Aorta (tissue), 5 donors: ENCODE data around the gene MEGF11. TPM values are rescaled to one million over a fixed set of nuclear protein-coding genes. Genes with fewer than 3 reads are reported as not detected.

Experiments
- ATAC-seq: fragments of 200-7000 bp; cut with Tn5 transposase; one replicate; pipeline ENCODE4 v1.9.1; 2022; ENCODE audit warnings: moderate library complexity; ENCODE audit not compliant: low FRiP score
- DNase-seq, 2 donors: peaks; one replicate each; pipeline ENCODE4 v3.0.0-alpha.2; 2020
- H3K27ac ChIP-seq, 2 donors: one replicate each; pipeline ENCODE4 v1.5.1; 2013; ENCODE audit warnings: low read length in 2 of 2, mild to moderate bottlenecking in 2 of 2, moderate library complexity in 2 of 2, control low read depth in 1 of 2, inconsistent platforms in 1 of 2, low read depth in 1 of 2
- H3K27me3 ChIP-seq, 2 donors: one replicate each; pipeline ENCODE4 v1.6.1; 2013; ENCODE audit warnings: control low read depth in 1 of 2, low read length in 1 of 2, mild to moderate bottlenecking in 1 of 2, moderate library complexity in 1 of 2; ENCODE audit not compliant: insufficient read depth in 2 of 2, control insufficient read depth in 1 of 2
- H3K36me3 ChIP-seq, 2 donors: one replicate each; pipeline ENCODE4 v1.6.1; 2013; ENCODE audit warnings: control low read depth in 1 of 2, low read length in 1 of 2, mild to moderate bottlenecking in 1 of 2; ENCODE audit not compliant: insufficient read depth in 2 of 2, control insufficient read depth in 1 of 2
- H3K4me1 ChIP-seq, 2 donors: one replicate each; pipeline ENCODE4 v1.6.1; 2013; ENCODE audit warnings: low read length in 2 of 2, control low read depth in 1 of 2, mild to moderate bottlenecking in 1 of 2, moderate library complexity in 1 of 2; ENCODE audit not compliant: insufficient read depth in 2 of 2, control insufficient read depth in 1 of 2
- H3K4me3 ChIP-seq, 2 donors: one replicate each; pipeline ENCODE4 v1.5.1; 2013; ENCODE audit warnings: low read length in 2 of 2, control low read depth in 1 of 2, mild to moderate bottlenecking in 1 of 2
- H3K9me3 ChIP-seq: one replicate; pipeline ENCODE4 v1.6.1; 2013; ENCODE audit warnings: mild to moderate bottlenecking, low read length; ENCODE audit not compliant: control insufficient read depth
- WGBS, 2 donors: extraction: QIAGEN DNeasy Blood & Tissue Kit; methylation state at CpG; one replicate each; pipeline ENCODE4 v1.1.7; 2013; 5-methylcytosine and 5-hydroxymethylcytosine counted together
- intact Hi-C, 2 donors: fragments of 100-400 bp; cut with DNase I; formaldehyde crosslinking; loops; one replicate each; pipeline versions ENCODE4 v1.14.2 to v1.15.0; 2022
- polyA plus RNA-seq, 2 donors: library from polyadenylated mRNA; stranded (reverse); fragments of 200-250 nt; gene quantifications; one replicate each; pipeline ENCODE4 v1.2.3, GENCODE V29; 2013
- total RNA-seq, 2 donors: library from RNA; stranded (reverse); fragmentation: NEBNext Ultra II Directional; extraction: Animal tissue kit (Norgen Biotek cat#: 25700); gene quantifications; one replicate each; pipeline ENCODE4 v1.2.1, GENCODE V29; 2021
- donor health status: healthy with polysubstance abuse.
- donor health status: Bipolar disorder and iron deficiency.
- donor health status: DM: no; HTN: no; CAD: no.
- donor health status: DM: no; HTN: no; CAD: no.
- donor health status: DM: yes; HTN: yes; CAD: no.

MEGF11 gene
- total and polyA plus RNA-seq, 4 donors = not detected

DNA sequence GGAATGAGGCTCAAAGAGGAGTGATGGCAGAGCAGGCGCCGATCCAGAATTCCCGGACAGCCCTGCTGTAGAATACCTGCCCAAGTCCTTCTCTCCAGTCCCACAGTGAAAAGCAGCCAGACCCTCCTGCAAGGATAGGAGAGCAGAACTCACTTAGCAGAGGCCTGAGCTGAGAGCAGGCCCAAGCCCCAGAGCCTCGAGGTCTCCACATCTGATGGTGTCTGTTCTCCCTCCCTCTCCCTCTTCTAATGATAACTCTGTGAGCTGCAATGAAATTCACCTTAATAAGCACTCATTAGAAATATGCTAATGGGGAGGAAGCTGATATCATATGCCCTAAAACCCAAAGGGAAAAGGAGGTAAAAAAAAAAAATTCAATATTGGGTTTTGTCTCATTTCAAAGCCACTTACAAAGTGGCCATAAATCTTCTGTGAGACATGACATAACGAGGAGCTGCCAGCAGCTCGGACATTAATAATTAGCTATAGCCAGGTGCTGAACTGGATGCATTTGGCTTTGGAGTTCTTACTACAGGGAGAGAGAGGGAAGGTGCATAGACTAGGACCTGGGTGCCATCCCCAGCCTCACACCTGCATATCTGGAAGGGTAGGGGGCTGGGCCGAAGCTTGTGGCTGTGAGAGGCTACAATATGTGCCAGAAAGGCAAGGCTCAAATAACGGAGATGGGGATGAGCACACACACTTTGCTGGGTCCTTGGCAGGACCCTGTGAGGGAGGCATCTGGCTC, 108.4 kb downstream of the MEGF11 start:
- no peak for ATAC-seq
- Histone ChIP-seq H3K4me3 (no peak overlapping the region), H3K36me3 (no peaks in the 10 kb centered on the region), H3K9me3 (no peaks in the 10 kb centered on the region), H3K27me3 (no peaks in the 10 kb centered on the region), H3K4me1 (no peaks in the 10 kb centered on the region), H3K27ac (no peak overlapping the region)
- intact Hi-C loops = no loop called here
- DNase-seq = no peak
- WGBS, 2 donors = 79 to 80% methylated on average over 8 of the region's 8 CpGs

GRCh38 chr15:66142285-66142684, 111.3 kb downstream of the MEGF11 start:
- Histone ChIP-seq H3K9me3 (no peaks in the 10 kb centered on the region), H3K36me3 (no peaks in the 10 kb centered on the region), H3K4me3 (no peak overlapping the region), H3K4me1 (no peaks in the 10 kb centered on the region), H3K27me3 (no peaks in the 10 kb centered on the region), H3K27ac (no peak overlapping the region)
- intact Hi-C loops = no loop called here
- DNase-seq (no peak), ATAC-seq (no peak)
- 86 to 89% methylated on average over 11 of the region's 11 CpGs for WGBS, 2 donors

DNA sequence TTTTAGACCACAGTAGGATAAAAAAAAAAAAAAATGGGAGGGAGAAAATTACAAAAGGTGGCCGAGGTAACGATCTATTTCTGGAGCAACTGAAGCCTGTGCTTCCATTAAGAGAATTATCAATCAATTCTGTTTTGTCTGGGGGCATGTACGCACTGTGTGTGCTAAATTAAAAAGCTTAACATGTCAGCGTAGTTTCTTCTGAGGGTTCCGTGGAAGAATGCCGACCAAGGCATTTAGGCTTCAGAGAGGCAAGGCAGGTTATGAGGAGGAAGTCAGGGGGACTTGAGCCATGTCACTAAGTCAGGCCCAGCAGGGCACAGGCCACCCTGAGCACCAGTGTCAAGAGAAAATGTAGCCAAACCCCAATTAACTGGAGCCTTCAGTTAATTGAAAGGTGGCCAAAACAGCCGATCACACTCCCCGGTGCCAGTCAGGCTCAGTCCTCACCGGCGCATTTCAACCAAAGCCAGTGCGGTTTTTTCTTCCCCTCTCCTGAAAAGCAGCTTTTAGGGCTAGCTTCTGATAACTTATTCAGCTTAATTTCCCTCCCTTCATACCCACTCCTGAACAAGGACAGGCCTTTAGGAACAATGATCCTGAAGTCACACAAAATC, 113.9 kb downstream of the MEGF11 start:
- H3K9me3 ChIP-seq = no peaks in the 10 kb centered on the region
- intact Hi-C loops = no loop called here
- no peaks in the 10 kb centered on the region for H3K36me3 ChIP-seq
- H3K4me1 ChIP-seq = no peaks in the 10 kb centered on the region
- ATAC-seq (no peak), DNase-seq (no peak)
- H3K27me3 ChIP-seq = no peaks in the 10 kb centered on the region
- H3K27ac ChIP-seq = no peak overlapping the region
- no peak overlapping the region for H3K4me3 ChIP-seq
- 86 to 88% methylated on average over 11 of the region's 11 CpGs for WGBS, 2 donors

GRCh38 chr15:66138892-66139590, 114.5 kb downstream of the MEGF11 start:
- ATAC-seq (no peak), DNase-seq (no peak)
- H3K27me3 ChIP-seq = no peaks in the 10 kb centered on the region
- no peak overlapping the region for H3K4me3 ChIP-seq
- H3K36me3 ChIP-seq = no peaks in the 10 kb centered on the region
- H3K4me1 ChIP-seq = no peaks in the 10 kb centered on the region
- intact Hi-C loops = loop anchor here in 1 of 2 donors (1.0 kb wide), 1 partner anchor 33 kb away; no protein-coding TSS in a partner anchor
- H3K9me3 ChIP-seq = no peaks in the 10 kb centered on the region
- 70 to 73% methylated on average over 3 of the region's 3 CpGs for WGBS, 2 donors
- no peak overlapping the region for H3K27ac ChIP-seq

DNA sequence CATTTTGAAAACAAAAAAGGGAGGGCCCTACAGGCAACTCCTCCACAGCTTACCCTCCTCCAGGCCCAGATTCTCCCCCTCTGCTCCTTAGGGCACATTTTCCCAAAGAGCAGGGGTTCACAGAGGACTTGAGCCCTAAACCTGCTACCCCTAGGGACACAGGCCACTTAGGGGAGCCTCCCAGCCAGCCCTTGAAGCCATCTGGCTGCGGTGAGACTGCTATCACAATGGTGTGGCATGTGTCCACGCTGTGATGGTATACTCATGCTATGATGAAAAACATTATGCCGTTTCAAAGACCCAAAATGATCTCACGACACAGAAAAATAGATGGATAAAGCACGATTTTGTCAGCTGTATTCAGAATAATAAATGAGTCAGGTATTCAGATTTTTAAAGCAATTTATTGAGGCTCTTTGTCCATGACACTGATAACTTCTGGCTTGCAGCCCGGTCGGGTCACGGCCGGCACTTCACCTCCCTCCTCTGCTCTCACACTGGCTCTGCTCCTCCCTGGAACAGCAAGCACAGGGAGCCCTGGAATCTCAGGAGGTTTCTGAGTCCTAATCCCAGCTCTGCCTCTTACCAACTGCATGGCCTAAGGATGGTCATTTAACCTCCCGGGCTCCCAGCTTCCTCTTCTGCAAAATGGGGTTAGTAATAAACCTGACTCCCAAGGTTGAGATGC, 115.3 kb downstream of the MEGF11 start:
- Histone ChIP-seq H3K4me3 (no peak overlapping the region), H3K27ac (no peak overlapping the region), H3K4me1 (no peaks in the 10 kb centered on the region), H3K27me3 (no peaks in the 10 kb centered on the region), H3K9me3 (no peaks in the 10 kb centered on the region), H3K36me3 (no peaks in the 10 kb centered on the region)
- 63 to 66% methylated on average over 10 of the region's 10 CpGs for WGBS, 2 donors
- ATAC-seq (no peak), DNase-seq (no peak)
- intact Hi-C loops = loop anchor here in 1 of 2 donors (1.0 kb wide), 1 partner anchor 34 kb away; no protein-coding TSS in a partner anchor

- intact Hi-C loops = no loop called here
- no peak overlapping the region for H3K27ac ChIP-seq
- no peak for ATAC-seq
- WGBS, 2 donors = 68 to 82% methylated on average over 2 of the region's 2 CpGs
- no peak overlapping the region for H3K4me3 ChIP-seq
- DNase-seq = no peak
- no peaks in the 10 kb centered on the region for H3K36me3 ChIP-seq
- no peaks in the 10 kb centered on the region for H3K4me1 ChIP-seq
- no peaks in the 10 kb centered on the region for H3K9me3 ChIP-seq
- no peaks in the 10 kb centered on the region for H3K27me3 ChIP-seq
Observed at GRCh38 chr15:66136948-66137347, 116.6 kb downstream of the MEGF11 start.

- no peak overlapping the region for H3K4me3 ChIP-seq
- no peak overlapping the region for H3K27ac ChIP-seq
- 99 to 100% methylated on average over 1 of the region's 1 CpG for WGBS, 2 donors
- intact Hi-C loops = no loop called here
- no peak for DNase-seq
- no peaks in the 10 kb centered on the region for H3K36me3 ChIP-seq
- no peak for ATAC-seq
- H3K9me3 ChIP-seq = no peaks in the 10 kb centered on the region
- H3K4me1 ChIP-seq = no peaks in the 10 kb centered on the region
- H3K27me3 ChIP-seq = no peaks in the 10 kb centered on the region
Observed at GRCh38 chr15:66135664-66136063, 117.9 kb downstream of the MEGF11 start.

DNA sequence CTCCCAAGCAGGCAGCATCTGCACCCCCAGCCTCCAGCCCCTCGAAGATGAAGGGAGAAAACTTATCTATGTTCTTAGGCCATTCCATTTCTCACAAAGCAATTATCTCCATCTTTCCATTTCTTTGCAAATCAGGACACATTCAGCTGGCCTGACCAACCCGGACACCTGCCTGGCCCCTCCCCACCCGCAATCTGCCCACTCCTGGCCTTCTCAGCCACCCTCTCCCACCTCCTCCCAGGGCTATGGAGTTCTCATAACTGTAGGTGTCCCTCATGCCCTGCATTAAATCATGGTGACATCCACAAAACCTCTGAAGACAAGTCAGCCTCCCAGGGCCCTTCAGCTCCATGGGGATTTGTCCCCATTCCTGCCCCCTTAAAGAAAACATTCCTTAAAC, 119.3 kb downstream of the MEGF11 start:
- WGBS, 2 donors = 86 to 88% methylated on average over 3 of the region's 3 CpGs
- intact Hi-C loops = no loop called here
- Histone ChIP-seq H3K36me3 (no peaks in the 10 kb centered on the region), H3K9me3 (no peaks in the 10 kb centered on the region), H3K4me1 (no peaks in the 10 kb centered on the region), H3K27me3 (no peaks in the 10 kb centered on the region), H3K27ac (no peak overlapping the region), H3K4me3 (no peak overlapping the region)
- DNase-seq = no peak
- no peak for ATAC-seq
